ENCODE measurements around the gene ZNF697.
A peak's percentile ranks its signal among the peaks of the same experiment; 100 is the strongest.
"Not testable (repeated sequence)": the region's sequence is repeated elsewhere in the genome, so short reads cannot be mapped to it uniquely, and the experiment has no call there.

ZNF697 gene

DNA sequence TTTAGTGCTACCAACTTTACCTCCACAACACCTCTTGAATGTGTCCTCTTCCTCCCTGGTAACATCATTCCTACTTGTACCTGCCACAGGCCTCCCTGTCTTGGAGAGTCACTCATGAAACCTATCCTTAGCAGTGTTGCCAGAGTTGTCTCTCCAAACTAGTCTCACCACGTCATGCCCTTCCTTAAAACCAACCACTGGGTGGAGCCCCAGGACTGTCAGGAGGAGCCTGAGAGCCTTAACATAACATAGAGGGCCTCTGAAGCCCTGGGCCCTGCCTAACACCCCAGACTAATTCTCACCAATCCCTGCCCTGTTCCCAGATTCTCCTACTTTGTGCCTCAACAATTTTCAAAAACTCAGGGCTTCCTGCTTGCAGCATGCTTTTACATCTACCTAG is 65.3 kb downstream of the ZNF697 start:
- TF ChIP-seq, protein P1, sequence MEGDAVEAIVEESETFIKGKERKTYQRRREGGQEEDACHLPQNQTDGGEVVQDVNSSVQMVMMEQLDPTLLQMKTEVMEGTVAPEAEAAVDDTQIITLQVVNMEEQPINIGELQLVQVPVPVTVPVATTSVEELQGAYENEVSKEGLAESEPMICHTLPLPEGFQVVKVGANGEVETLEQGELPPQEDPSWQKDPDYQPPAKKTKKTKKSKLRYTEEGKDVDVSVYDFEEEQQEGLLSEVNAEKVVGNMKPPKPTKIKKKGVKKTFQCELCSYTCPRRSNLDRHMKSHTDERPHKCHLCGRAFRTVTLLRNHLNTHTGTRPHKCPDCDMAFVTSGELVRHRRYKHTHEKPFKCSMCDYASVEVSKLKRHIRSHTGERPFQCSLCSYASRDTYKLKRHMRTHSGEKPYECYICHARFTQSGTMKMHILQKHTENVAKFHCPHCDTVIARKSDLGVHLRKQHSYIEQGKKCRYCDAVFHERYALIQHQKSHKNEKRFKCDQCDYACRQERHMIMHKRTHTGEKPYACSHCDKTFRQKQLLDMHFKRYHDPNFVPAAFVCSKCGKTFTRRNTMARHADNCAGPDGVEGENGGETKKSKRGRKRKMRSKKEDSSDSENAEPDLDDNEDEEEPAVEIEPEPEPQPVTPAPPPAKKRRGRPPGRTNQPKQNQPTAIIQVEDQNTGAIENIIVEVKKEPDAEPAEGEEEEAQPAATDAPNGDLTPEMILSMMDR (IDR thresholded peaks at IDR 0.05; ENCODE audit: control insufficient read depth, insufficient read depth, low read depth, low read length, missing control alignments), result peak; percentile 56
- no peak overlapping the region for H3K4me3 ChIP-seq (ENCODE audit: control insufficient read depth, low read depth, low read length)
- peak; percentile 17 for DNase-seq (ENCODE audit: low read depth)

DNA sequence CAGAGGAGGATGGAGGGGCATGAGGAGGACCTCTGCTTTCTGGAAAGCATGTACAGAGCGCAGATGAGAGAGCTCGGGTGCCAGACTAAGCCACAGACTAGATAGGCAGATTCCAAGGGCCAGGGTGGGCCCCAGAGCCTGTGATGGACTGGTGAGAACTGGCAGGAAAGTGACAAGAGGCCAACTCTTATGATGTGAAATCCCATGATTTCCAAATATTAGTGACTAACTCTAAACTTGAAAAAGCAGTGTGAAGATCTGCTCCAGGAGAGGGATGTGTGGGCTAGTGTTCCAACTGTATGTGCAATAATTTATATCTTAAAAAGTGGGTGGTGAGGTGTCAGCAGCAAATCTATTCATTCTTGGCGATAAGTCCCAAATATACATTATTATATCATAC is 67.0 kb downstream of the ZNF697 start:
- not testable (repeated sequence) for DNase-seq (ENCODE audit: low read depth); H3K4me3 ChIP-seq (ENCODE audit: control insufficient read depth, low read depth, low read length)

DNA sequence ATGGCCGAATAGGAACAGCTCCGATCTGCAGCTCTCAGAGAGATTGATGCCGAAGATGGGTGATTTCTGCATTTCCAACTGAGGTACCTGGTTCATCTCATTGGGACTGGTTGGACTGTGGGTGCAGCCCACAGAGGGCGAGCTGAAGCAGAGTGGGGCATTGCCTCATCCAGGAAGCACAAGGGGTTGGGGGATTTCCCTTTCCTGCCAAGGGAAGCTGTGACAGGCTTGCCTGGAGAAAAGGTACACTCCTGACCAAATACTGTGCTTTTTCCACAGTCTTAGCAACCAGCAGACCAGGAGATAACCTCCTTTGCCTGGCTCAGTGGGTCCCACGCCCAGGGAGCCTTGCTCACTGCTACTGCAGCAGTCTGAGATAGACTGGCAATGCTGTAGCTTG is 74.2 kb downstream of the ZNF697 start:
- no peak overlapping the region for H3K4me3 ChIP-seq (ENCODE audit: control insufficient read depth, low read depth, low read length)
- TF ChIP-seq, protein P1 (IDR thresholded peaks at IDR 0.05; ENCODE audit: control insufficient read depth, insufficient read depth, low read depth, low read length, missing control alignments), result no peak
- DNase-seq (ENCODE audit: low read depth), result no peak

DNA sequence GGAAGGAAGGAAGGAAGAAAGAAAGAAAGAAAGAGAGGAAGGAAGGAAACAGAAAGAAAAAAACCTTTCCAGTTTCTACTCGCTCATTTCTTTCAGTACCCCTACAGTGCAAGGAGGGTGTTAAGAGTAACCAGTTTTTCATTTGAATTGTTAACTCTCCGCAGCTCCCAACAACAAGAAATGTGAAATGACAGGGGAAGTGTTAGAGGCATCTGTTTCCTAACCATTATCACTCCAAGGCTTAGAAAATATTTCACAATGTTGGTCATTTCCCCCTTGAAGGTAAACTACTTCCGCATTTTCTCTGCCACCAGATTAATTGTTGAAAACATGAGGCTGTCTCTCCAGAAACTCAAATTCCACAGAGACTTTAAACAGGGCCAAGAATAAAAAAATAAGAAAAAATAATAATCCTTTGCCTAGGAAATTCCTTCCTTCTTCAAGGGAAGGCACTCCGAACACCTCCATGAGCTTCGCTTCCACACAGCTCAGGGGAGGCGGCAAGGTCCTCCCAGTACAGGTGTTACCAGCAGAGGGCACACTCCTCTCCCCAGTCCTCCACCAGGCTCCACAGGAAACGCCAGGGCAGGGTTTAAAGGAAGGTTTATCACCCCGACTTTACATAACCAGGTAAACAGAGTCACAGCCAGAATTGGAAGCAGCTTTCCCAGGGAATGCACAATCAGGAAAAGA is 78.0 kb downstream of the ZNF697 start:
- DNase-seq (ENCODE audit: low read depth); H3K4me3 ChIP-seq (ENCODE audit: control insufficient read depth, low read depth, low read length): not testable (repeated sequence)
